ENCODE results near the gene CA6.
"Not testable (repeated sequence)": the region's sequence is repeated elsewhere in the genome, so short reads cannot be mapped to it uniquely, and the experiment has no call there.

Gene CA6

DNA sequence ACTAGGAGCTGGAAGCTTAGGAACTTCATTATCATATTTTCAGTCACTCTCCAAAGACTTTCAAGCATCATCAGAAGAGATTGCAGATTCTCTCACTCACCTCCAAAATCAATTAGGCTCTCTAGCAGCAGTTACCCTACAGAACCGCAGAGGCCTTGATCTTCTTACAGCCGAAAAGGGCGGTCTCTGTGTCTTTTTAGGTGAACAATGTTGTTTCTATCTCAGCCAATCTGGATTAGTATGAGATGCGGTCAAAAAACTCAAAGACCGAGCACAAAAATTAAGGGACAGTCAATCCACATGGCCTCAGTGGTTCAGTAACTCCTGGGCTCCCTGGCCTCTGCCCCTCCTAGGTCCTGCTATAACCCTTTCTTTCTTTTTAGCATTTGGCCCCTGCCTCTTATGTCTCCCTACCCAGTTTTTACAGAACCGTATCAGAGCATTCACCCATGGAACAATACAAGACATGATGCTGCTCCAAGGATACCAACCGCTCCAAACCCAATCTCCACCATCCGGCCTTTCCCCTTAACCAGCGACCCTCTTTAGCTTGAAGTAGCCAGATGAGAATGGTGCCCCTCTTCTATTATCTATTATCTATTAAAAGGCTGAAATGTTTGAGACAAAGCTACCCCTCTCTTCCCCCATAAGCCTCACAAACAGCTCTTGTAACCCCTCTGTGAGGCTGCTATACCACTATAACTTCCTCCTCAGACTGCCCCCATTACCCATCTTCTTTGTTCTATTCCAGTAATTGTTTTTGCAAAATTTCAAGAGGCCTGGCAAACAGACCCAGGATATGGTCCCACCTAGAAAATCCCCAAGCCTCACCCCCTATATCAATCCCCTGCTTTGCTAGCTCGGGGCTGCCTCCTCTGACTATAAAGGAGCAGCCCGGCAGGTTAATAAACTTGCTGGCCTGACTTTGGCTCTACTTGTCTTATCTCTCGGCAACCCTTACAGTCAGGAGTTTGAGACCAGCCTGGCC lies 18.7 kb upstream of the CA6 start:
- TF ChIP-seq, protein P1, sequence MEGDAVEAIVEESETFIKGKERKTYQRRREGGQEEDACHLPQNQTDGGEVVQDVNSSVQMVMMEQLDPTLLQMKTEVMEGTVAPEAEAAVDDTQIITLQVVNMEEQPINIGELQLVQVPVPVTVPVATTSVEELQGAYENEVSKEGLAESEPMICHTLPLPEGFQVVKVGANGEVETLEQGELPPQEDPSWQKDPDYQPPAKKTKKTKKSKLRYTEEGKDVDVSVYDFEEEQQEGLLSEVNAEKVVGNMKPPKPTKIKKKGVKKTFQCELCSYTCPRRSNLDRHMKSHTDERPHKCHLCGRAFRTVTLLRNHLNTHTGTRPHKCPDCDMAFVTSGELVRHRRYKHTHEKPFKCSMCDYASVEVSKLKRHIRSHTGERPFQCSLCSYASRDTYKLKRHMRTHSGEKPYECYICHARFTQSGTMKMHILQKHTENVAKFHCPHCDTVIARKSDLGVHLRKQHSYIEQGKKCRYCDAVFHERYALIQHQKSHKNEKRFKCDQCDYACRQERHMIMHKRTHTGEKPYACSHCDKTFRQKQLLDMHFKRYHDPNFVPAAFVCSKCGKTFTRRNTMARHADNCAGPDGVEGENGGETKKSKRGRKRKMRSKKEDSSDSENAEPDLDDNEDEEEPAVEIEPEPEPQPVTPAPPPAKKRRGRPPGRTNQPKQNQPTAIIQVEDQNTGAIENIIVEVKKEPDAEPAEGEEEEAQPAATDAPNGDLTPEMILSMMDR (IDR thresholded peaks at IDR 0.05), result no peak

DNA sequence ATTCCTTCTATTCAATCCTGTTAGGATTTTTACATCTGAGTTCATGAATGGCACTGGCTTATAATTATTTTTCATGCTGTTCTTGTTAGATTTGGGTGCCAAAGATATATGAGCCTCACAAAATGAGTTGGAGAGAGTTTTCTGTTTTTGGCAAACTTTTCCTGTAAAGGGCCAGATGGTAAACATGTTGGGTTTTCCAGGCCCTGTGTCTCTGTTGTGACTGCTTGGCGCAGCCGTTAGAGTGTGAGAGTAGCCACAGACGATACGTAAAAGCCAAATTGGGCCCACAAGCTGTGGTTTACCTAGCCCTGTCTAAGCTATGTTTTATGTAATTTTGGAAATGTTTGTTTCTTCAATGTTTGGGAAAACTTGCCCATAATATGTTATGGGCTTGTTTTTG lies 15.6 kb upstream of the CA6 start:
- Histone ChIP-seq H3K4me3 (ENCODE audit: low read depth, low read length) (no peak overlapping the region), H3K79me2 (no peaks in the 10 kb centered on the region), H3K27ac (no peak overlapping the region), H3K36me3 (ENCODE audit: control insufficient read depth, insufficient read depth, low read length) (no peaks in the 10 kb centered on the region), H3K9ac (no peak overlapping the region), H3K4me2 (ENCODE audit: low read length) (no peak overlapping the region), H3K27me3 (ENCODE audit: control insufficient read depth, insufficient read depth, low read length) (no peaks in the 10 kb centered on the region), H3K9me3 (ENCODE audit: control insufficient read depth, low read length) (no peaks in the 10 kb centered on the region), H3K4me1 (no peaks in the 10 kb centered on the region), H2AFZ (no peak overlapping the region)
- TF ChIP-seq, protein P1 (IDR thresholded peaks at IDR 0.05), result no peak

More for the DNA sequence above, 18.7 kb upstream of the CA6 start:
- H3K36me3 ChIP-seq (ENCODE audit: control insufficient read depth, insufficient read depth, low read length), result no peaks in the 10 kb centered on the region
- H3K27ac ChIP-seq, result no peak overlapping the region
- no peaks in the 10 kb centered on the region for H3K79me2 ChIP-seq
- H3K9me3 ChIP-seq (ENCODE audit: control insufficient read depth, low read length), result no peaks in the 10 kb centered on the region
- H3K9ac ChIP-seq, result no peak overlapping the region
- H3K27me3 ChIP-seq (ENCODE audit: control insufficient read depth, insufficient read depth, low read length), result no peaks in the 10 kb centered on the region
- no peak overlapping the region for H3K4me3 ChIP-seq (ENCODE audit: low read depth, low read length)
- no peak overlapping the region for H2AFZ ChIP-seq
- no peaks in the 10 kb centered on the region for H3K4me1 ChIP-seq
- no peak overlapping the region for H3K4me2 ChIP-seq (ENCODE audit: low read length)

DNA sequence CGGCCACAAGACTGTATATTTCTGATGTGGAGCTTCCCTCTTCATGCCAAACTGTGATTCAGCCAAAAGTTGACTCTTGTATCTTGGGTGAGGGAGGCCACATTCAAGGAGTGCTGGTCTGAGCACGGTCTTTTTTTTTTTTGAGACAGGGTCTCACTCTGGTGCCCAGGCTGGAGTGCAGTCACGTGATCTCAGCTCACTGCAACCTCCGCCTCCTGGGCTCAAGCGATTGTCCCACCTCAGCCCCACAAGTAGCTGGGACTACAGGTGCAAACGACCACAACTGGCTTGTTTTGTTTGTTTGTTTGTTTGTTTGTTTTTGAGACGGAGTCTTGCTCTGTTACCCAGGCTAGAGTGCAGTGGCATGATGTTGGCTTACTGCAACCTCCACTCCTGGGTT lies 8.6 kb upstream of the CA6 start:
- H3K27ac ChIP-seq; H3K9me3 ChIP-seq (ENCODE audit: control insufficient read depth, low read length); H3K4me2 ChIP-seq (ENCODE audit: low read length); H3K79me2 ChIP-seq; H3K9ac ChIP-seq; H3K27me3 ChIP-seq (ENCODE audit: control insufficient read depth, insufficient read depth, low read length); H2AFZ ChIP-seq; H3K36me3 ChIP-seq (ENCODE audit: control insufficient read depth, insufficient read depth, low read length); H3K4me1 ChIP-seq; H3K4me3 ChIP-seq (ENCODE audit: low read depth, low read length): not testable (repeated sequence)

DNA sequence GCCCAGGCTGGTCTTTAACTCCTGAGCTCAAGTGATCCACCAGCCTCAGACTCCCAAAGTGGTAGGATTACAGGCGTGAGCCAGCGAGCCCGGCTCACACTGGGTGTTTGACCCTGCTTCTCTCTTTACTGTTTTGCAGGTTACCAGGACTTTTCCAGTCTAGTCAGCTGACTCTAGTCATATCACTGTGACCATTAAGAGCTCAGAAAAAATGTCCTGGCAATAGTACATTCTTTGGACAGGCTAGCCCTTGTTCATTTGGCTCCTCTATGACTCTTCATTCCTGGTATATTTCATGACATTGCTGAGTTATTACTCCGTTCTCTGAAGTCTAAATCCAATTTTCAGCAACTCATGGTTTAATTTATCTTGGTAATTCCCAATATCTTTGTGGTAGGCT lies 8.0 kb upstream of the CA6 start:
- TF ChIP-seq, protein P1 (IDR thresholded peaks at IDR 0.05), result no peak
- H3K4me2 ChIP-seq (ENCODE audit: low read length), result no peak overlapping the region
- no peak overlapping the region for H3K4me3 ChIP-seq (ENCODE audit: low read depth, low read length)
- H3K4me1 ChIP-seq, result no peaks in the 10 kb centered on the region
- H3K27ac ChIP-seq, result no peak overlapping the region
- H3K79me2 ChIP-seq, result no peaks in the 10 kb centered on the region
- H3K27me3 ChIP-seq (ENCODE audit: control insufficient read depth, insufficient read depth, low read length), result no peaks in the 10 kb centered on the region
- H3K9ac ChIP-seq, result no peak overlapping the region
- no peaks in the 10 kb centered on the region for H3K36me3 ChIP-seq (ENCODE audit: control insufficient read depth, insufficient read depth, low read length)
- H3K9me3 ChIP-seq (ENCODE audit: control insufficient read depth, low read length), result no peaks in the 10 kb centered on the region
- no peak overlapping the region for H2AFZ ChIP-seq

DNA sequence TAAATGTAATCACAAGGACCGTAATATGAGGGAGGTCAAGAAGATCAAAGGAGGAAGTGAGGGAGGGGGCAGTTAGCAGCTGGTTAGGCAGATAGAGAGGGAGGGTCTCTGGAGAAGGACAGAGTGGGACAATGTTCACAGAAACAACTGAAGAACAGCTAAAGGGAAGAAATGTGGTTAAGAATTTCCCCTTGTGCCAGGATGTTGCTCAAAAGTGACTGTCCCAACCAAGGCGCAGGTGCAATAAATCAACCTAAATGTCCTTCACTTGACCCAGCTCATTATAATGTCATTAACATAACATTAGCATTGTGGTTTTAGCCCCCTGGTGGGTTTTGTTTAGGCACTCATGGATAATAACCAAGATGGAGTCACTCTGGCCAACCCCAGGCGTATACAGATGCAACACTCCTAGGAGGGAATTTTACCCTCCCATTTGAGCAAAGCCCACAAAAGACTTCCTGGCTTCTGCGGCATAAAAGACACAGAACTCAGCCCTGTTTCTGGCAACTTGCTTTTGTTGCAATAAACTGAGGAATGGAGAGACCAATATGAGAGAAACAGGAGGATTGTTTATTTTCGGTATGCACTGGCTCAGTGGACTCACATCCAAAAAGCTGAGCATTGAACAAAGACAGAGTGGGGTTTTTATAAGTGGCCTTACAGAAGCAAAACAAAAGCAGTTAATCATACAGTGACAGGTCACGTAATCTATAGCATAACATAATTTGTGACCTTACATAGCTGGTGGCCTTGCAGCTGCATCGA lies 7.3 kb upstream of the CA6 start:
- Histone ChIP-seq H3K9me3 (ENCODE audit: control insufficient read depth, low read length) (no peaks in the 10 kb centered on the region), H2AFZ (no peak overlapping the region), H3K79me2 (no peaks in the 10 kb centered on the region), H3K36me3 (ENCODE audit: control insufficient read depth, insufficient read depth, low read length) (no peaks in the 10 kb centered on the region), H3K4me1 (no peaks in the 10 kb centered on the region), H3K4me3 (ENCODE audit: low read depth, low read length) (no peak overlapping the region), H3K27ac (no peak overlapping the region), H3K27me3 (ENCODE audit: control insufficient read depth, insufficient read depth, low read length) (no peaks in the 10 kb centered on the region), H3K4me2 (ENCODE audit: low read length) (no peak overlapping the region), H3K9ac (no peak overlapping the region)
- TF ChIP-seq, protein P1 (IDR thresholded peaks at IDR 0.05), result no peak

All from parathyroid adenoma (tissue), 2 donors.